Ovary (tissue), 3 donors: ENCODE results near the gene SGMS1.

Experiments used
- CTCF ChIP-seq, 3 donors: fragments of 450-650 bp in 2 of 3; fragments of 200-600 bp in 1 of 3; IDR thresholded peaks; one replicate each; pipeline versions ENCODE4 v1.5.1 to v1.8.0; 2016 to 2022; ENCODE audit warnings: antibody characterized with exemption in 3 of 3, mild to moderate bottlenecking in 1 of 3
- EP300 ChIP-seq: sonication (generic); formaldehyde crosslinking; IDR thresholded peaks from one replicate; pipeline ENCODE4 v1.6.1; 2017; ENCODE audit warnings: antibody characterized with exemption
- POLR2A ChIP-seq: fragments of 450-650 bp; IDR thresholded peaks from one replicate; pipeline ENCODE4 v1.6.1; 2017; ENCODE audit warnings: antibody characterized with exemption, mild to moderate bottlenecking, moderate library complexity
- donor health status: DM: no; HTN: no; CAD: no.

GRCh38 chr10:50540826-50541122 is 83.0 kb downstream of the SGMS1 start:
- TF ChIP-seq CTCF (IDR thresholded peaks at IDR 0.05) (no peak), POLR2A (no peak), EP300 (no peak)
